ENCODE measurements around the gene ISOC2.
"Not testable (repeated sequence)": the region's sequence is repeated elsewhere in the genome, so short reads cannot be mapped to it uniquely, and the experiment has no call there.

The ISOC2 gene

GRCh38 chr19:55436847-55437246, 24.6 kb downstream of the ISOC2 start:
- no peak for DNase-seq

DNA sequence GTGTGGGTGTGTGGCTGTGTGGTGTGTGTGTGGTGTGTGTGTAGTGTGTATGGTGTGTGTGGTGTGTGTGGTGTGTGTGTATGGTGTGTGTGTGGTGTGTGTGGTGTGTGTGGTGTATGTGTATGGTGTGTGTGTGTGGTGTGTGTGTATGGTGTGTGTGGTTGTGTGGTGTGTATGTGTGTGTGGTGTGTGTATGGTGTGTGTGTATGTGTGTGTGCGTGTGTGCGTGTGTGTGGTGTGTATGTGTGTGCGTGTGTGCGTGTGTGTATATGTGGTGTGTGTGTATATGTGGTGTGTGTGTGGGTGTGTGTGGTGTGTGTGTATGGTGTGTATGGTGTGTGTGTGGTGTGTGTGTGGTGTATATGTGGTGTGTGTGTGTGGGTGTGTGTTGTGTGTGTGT, 26.4 kb downstream of the ISOC2 start:
- no peak for DNase-seq

GRCh38 chr19:55434356-55434919, 27.0 kb downstream of the ISOC2 start:
- no peak for DNase-seq

GRCh38 chr19:55433292-55433691, 28.1 kb downstream of the ISOC2 start:
- no peak for DNase-seq

DNA sequence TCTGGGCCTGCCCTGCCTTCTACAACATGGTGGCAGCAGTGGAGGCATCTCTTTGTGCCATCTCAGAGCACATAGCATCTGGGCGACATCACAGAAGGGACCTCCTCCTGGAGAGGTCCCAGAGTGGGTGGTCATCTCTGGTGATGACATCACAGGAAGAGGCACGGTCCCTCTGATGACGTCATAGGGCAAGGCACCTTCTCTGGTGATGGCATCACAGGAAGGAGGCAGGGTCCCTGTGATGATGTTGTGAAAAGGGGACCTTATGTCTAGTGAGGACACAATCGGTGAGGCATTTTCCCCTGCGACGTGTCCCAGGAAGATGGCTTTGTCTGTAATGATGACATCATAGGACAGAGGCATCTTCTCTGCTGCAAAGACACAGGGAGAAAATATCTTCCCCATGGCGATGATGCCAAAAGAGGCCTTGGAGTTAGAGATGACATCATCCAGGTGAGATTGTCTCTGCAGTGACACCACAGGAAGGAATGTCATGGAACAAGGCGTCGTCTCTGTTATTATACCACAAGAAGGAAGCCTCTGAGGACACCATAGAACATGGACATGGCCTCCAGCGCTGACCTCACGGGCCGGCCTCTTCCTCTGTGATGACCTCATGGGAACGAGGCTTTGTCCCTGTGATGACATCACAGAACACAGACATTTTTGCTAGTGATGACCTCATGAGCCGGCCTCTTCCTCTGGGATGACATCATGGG, 29.0 kb downstream of the ISOC2 start:
- DNase-seq, result no peak

DNA sequence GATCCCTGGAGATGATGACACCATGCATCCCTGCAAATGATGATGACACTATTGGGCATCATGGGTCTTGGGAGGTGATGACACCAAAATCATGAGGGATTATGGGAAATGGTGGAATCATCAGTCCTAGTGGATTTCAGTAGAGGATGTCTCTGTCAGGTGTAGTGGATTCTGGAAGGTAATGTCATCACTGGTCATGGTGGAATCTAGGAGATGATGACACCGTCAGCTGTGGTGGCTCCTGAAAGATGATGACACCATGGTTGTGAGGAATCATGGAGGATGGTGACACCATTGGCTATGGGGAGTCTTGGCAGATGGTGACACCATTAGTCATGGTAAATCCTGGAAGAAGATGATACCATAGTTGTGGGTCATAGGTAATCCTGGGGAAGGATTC, 30.3 kb downstream of the ISOC2 start:
- DNase-seq, result no peak

GRCh38 chr19:55426042-55426441, 35.4 kb downstream of the ISOC2 start:
- DNase-seq, result no peak

DNA sequence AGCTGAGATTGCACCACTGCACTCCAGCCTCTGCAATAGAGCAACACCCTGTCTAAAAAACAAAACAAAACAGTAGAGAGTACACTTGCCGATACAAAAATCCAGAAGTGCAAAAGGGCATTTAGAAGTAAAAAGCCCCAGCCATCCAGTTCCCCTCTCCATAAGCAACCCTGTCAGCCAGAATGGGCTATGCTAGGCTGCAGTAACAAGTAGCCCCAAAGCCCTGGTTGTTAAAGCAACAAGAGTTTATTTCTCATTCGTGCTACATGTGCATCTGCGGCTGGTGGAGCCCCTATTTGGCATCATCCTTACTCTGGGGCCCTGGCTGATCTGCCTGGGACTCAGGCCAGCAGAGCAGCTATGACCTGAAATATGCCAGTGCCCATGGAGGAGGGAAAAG, 36.9 kb downstream of the ISOC2 start:
- no peak for DNase-seq

DNA sequence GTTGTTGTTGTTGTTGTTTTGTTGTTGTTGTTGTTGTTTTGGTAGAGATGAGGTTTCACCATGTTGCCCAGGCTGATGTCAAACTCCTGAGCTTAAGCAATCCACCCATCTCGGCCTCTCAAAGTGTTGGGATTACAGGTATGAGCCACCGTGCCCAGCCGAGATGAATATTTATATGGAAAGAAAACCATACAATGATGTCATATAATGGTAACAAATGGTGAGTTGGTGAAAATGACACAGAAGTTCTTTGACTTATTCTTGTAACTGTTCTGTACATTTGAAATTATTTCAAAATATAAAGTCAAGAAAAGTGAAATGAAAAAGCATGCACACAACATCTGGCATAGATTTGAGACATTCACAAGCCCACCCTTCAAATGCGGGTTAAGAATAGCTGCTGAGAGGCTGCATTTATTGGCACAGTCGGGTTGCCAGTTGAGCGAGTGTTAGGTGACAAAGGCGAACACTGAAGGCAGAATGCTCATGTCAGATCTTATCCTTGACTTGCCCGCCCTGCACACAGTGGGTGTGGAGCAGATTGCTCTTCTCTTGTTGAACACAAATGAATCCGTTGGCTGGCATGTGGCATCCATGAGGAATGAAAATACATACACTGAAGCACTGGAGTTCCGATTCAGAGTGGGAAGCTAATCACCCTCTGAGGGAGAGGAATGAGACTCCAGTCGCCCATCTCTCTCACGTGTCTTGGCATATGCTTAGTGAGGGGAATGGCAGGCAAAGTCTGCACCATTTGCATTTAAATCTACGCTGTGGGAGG, 38.0 kb downstream of the ISOC2 start:
- DNase-seq, result no peak

DNA sequence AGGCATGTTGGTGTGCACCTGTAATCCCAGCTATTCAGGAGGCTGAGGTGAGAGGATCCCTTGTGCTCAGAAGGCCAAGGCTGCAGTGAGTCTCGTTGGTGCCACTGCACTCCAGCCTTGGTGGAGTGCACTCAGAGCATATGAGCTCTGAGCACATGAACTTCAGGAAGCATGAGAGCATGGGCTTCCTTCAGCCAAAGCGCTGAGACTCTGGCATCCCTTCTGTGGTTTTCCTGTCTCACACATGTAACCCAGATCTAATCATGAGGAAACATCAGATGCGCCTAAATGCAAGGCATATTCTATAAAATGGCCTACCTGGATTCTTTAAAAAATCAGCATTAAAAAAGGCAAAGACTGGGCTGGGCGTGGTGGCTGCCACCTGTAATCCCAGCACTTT, 40.2 kb downstream of the ISOC2 start:
- DNase-seq, result not testable (repeated sequence)

- no peak for DNase-seq
These were observed 41.7 kb downstream of the ISOC2 start for GRCh38 chr19:55419624-55420236.

DNA sequence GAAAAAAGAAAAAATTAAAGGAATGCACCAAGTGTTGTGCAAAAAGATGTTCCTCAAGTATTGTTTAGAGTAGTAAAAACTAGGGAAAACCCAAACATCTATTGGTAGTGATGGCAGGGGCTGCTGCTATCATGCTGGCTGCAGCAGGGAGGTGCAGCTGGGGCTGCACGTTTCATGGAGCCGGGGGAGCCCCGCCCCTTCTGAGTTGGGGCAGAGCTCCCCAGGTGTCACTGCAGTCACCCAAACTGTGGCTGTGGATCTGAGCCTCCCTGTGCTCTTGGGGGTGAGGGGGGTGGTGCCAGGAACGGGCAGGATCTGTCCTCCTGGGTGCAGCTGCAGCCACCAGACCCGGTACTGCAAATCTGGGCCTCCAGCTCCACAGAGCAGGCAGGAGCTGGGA, 42.3 kb downstream of the ISOC2 start:
- DNase-seq, result no peak

- DNase-seq, result peak; percentile 24
These were observed 43.3 kb downstream of the ISOC2 start for GRCh38 chr19:55418185-55418584.

GRCh38 chr19:55410168-55410567, 51.3 kb downstream of the ISOC2 start:
- no peak for DNase-seq

- not testable (repeated sequence) for DNase-seq
These were observed 52.3 kb downstream of the ISOC2 start for GRCh38 chr19:55409179-55409578.

DNA sequence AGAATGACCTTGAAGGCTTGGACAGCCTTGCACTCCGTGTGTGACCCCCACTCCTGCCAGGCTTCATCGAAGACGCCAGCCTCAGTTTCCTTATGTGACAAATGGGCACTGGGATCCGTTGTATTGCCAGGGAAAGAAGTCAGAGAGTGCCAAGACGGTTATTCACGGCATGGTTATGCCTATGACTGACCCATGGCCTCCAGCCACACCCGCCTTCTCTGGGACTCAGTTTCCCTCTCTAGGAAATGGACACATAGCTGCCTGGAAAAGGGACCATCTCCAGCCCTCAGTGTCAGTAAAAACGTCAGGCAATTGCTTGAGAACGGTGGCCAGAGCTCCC, 52.9 kb downstream of the ISOC2 start:
- DNase-seq, result no peak

DNA sequence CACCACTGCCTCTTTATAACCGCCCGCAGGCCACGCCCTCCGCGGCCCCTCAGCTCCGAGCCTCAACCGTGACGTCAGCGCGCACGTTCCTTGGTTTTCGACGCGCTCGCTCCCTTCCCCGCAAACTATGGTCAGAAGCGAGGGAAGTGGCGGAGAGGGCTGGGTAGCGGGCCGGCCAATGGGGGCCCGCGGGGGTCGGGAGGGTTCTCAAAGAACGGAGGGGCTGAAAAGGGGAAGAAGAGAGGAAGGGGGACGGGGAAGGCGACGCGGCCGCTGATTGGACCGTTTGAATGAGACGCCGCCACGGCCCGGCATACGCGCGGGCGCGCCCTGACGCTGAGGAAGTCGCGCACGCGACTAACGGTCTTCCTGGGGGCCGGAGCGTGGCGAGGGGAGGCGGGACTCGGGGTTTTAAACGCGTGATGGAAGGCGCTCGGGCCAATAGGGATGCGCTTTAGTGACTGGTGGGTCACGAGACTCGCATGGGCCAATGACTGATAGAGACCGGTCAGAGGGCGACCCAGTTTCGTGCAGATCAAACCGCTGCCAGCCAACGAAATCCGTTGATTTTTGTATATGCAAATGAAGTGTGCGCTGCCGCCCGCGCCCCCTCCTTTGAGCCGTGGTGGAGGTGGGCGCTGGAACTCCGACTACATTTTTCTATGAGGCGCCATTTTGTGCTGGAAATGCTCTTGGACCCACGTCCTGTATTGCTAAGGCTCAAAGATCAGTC, 53.5 kb downstream of the ISOC2 start:
- DNase-seq, result peak; percentile 94

DNA sequence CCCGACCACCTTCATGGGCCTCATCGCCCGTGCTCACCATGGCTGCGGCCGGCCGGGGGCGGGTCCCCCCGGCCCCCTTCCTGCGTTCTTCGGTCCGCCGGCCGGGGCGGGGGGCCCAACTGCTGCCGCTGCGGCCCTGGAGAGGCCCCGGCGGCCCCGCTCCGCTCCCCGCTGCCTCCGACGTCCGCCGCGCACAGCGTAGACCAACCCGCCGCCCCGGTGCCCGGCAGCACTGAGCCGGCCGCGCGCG, 54.0 kb downstream of the ISOC2 start, which contains the start of gene UBE2S:
UBE2S (minus strand) TSS at position 239 of the 250 bp plus-strand sequence; CDS start at position 40, 199 bp downstream.
- not testable (repeated sequence) for DNase-seq

- DNase-seq, result no peak
These were observed 54.5 kb downstream of the ISOC2 start for GRCh38 chr19:55406826-55407549.

- no peak for DNase-seq
These were observed 55.2 kb downstream of the ISOC2 start for GRCh38 chr19:55406091-55406825.

DNA sequence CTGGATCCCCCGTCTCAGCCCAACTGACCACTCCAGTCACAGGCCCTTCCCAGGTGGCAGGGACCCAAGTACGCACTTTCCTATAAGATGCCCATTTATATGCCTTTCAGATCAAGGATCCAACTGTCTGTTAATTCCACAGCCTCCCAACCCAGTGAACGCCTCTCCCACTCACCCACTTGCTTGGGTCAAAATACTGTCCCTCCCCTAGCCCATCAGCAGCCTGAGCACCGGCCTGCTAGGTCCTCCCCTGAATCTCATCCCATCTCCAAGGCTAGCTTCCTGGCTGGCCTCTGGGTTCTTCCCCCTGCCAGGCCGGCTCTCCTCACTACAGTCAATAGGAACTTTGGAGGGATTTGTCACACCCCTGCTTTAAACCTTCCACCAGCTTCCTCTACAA, 55.8 kb downstream of the ISOC2 start:
- no peak for DNase-seq
